GM19238 (cell line): ENCODE data around the gene LGALS3BP.
"Not testable (repeated sequence)": the region's sequence is repeated elsewhere in the genome, so short reads cannot be mapped to it uniquely, and the experiment has no call there.

Experiments
- DNase-seq: peaks from one replicate; pipeline ENCODE4 v3.0.0; 2011; ENCODE audit warnings: low spot score; ENCODE audit not compliant: insufficient read length

LGALS3BP gene

DNA sequence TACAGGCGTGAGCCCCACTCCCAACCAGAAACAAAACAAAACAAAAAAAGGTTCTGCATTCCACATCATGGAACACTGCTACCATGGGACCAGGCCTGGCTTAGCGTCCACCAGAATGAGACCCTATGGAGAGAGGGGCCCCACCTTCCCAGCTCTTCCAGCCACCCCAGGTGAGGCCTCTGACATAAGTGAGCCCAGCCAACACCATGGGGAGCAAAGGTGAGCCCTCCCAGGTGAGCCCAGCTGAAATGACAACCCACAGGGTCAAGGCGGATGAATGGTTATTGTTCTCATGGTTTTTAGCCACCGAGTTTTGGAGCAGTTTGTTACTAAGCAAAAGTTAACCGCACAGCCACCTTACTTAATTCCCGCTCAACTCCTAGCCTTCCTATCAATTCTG is 16.3 kb downstream of the LGALS3BP start:
- DNase-seq = no peak

DNA sequence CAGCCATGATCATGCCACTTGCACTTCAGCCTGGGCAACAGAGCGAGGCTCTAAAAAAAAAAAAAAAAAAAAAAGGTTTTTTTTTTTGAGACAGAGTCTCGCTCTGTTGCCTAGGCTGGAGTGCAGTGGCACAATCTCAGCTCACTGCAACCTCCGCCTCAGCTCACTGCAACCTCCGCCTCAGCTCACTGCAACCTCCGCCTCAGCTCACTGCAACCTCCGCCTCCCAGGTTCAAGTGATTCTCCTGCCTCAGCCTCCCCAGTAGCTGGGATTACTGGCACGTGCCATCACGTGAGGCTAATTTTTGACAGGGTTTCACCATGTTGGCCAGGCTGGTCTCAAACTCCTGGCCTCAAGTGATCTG is 16.8 kb downstream of the LGALS3BP start:
- not testable (repeated sequence) for DNase-seq

GRCh38 chr17:78962345-78962983 is 17.3 kb downstream of the LGALS3BP start:
- no peak for DNase-seq

- DNase-seq = no peak
These were observed 18.2 kb downstream of the LGALS3BP start for GRCh38 chr17:78961571-78961970.

DNA sequence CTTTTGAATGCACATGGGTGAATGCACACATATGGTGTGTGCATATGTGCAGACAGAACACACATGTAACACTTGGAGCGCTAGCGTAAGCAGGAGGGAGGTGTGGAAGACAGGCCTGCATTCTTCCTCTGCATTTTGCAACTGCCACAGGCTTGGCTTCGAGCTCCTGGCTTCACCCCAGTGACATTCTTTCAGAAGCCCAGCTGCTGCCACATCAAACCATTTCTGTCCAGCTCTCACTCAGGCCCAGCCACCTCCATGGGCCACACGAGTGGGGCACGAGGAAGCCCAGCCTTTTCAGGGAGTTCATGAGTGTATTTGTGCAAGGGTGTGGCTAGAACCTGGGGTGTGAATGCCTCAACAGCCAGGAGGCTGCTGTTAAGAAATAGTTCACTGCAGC is 18.8 kb downstream of the LGALS3BP start:
- DNase-seq = no peak

DNA sequence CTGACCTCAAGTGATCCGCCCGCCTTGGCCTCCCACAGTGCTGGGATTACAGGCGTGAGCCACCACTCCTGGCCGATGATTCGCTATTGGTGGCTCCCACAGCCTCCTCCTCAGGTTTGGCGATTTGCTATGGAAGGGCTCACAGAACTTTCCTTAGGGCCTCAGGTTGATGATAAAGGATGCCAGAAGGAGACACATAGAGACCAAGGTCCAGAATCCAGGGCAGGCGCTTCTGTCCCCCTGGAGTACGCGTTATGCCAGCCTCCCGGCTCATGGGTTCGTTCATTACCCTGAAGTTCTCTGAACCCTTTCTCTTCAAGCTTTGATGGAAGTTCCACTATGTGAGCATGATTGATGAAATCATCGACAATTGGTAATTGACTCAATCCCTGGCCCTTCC is 19.9 kb downstream of the LGALS3BP start:
- DNase-seq = no peak

DNA sequence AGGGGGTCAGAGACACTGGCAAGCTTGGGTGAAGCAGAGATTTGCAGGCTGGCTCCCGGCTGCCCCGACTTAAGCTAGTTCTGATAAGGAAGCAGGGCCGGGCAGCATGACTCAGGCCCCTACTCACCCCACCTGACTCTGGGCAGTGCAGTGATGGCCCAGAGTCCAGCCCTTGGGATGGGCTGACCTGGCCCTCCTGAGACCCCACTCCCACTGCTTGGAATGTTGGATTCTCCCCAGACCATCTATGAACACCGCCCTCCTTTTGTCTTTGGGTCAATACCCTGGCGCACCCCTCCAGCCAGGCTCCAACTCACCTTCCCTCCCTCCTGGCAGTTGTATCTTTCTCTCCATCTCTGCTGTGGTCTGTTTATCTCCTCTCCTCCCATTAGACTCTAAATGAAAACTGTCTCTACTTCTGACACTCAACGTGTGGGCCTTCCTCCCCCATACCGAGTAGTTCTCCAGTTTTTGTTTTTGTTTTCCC is 21.0 kb downstream of the LGALS3BP start:
- no peak for DNase-seq

- DNase-seq = no peak
These were observed 22.6 kb downstream of the LGALS3BP start for GRCh38 chr17:78957128-78957527.

DNA sequence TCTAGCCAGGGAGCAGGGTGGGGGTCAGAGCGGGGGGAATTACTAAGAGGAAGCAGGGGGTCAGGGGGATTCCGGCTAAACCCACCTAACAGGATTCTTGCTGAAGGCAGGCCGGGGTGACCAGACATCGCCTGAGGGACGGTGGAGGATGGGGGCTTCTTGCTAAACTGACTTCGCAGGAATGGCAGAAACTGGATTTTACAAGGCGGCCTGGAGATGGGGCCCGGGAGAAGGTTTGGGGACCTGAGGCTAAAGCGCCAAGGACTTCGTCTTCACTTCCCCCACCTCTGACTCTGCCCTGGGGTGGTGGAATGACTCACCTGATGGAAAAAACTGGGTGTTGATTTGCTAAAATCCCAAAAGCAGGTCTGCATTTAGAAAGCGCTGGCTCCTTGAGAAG is 23.5 kb downstream of the LGALS3BP start:
- no peak for DNase-seq

GRCh38 chr17:78954684-78955083 is 25.0 kb downstream of the LGALS3BP start:
- no peak for DNase-seq

DNA sequence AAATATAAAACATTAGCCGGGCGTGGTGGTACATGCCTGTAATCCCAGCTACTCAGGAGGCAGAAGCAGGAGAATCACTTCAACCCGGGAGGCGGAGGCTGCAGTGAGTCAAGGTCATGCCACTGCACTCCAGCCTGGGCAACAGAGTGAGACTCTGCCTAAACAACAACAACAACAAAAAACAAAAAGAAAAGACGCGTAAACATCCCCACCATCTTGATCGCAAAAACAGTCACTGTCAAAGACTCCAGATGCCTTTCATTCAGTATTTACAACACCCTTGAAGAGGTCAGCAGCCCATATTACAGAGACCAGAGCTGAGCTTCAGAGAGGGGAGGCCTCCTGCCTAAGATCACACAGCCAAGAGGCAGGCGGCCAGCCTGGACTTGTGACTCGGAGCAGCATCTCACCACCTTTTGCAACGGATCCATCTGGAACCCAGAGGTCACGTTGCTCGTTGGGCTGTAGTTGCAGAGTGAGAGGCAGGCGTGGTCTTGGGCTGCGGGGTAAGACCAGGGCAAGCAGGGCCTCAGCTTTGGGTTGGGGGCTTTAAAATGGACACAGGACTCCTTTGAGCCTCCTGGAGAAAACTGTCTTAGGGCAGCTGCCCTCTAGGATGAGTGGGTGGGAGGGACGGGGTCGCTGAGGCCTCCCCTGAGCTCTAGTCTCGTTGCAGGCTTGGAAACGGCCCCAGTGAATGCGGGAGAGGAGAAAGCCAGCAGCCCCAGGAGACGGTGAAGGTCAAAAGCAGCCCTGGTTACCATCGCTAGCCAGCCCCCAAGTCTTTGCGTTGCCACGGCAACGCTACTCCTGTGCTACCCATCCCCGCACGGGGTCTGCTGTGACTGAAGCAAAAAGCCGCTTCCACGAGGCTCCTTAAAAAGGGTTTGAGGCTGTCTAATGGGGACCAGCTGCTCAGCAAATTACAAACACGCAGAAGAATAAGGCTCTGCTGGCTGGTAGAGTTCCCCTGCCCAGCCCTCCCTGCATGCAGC is 26.1 kb downstream of the LGALS3BP start:
- no peak for DNase-seq

- DNase-seq = no peak
These were observed 27.0 kb downstream of the LGALS3BP start for GRCh38 chr17:78952706-78953105.

- no peak for DNase-seq
These were observed 27.7 kb downstream of the LGALS3BP start for GRCh38 chr17:78951967-78952551.

- no peak for DNase-seq
These were observed 28.9 kb downstream of the LGALS3BP start for GRCh38 chr17:78950870-78951269.

DNA sequence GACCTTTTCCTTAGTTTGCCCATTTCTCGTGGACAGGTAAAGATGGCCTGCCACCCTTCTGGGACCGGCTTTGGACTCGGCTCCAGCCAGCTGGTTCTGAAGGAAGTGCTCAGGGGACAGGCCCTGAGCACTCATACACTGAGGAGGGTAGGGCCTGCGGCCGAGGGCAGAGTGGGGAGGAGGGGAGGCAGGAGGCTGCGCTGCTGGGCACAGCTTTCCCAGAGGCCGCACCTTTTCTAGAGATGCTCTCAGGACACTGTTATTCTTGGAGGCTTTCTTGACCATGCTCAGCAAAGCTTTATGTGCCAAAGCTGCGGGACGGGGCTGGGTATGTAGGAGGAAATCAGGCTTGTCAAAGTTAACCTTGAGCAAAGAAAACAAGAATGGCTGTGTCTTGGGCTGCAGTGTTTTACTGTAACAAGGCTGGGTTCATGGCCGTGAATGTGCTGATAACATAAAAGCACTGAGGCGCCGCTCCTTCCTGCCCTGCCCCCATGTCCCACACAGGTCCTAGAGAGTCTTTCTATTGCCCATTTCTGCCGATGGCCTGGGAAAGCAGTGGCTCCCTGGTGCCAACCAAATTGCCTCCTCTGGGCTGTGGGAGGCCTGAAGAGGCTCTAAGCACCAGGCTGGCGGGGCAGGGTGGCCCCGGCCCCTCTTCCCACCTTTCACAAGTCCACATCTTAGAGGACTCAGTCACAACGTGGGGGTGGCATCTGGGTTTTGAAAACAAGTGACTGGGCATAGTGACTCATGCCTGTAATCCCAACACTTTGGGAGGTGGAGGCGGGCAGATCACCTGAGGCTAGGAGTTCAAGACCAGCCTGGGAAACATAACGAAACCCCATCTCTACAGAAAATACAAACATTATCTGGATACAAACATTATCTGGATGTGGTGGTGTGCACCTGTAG is 32.2 kb downstream of the LGALS3BP start:
- DNase-seq = no peak

GRCh38 chr17:78946631-78947030 is 33.1 kb downstream of the LGALS3BP start:
- DNase-seq = no peak

DNA sequence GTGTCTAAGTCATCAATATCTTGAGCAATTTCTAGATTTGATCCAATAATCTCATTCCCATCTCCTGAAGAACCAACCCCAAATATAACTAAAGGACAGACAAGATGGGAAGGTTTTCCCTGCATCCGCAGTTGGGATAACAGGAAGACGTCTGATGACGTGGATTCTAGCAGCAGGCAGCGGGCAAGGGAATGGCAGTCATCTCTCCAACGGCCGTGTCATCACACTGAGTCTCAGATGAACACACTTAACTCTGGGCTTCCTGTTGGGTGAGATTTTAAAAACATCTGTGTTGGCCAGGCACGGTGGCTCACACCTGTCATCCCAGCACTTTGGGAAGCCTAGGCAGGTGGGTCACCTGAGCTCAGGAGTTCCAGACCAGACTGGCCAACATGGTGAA is 33.6 kb downstream of the LGALS3BP start:
- DNase-seq = no peak

DNA sequence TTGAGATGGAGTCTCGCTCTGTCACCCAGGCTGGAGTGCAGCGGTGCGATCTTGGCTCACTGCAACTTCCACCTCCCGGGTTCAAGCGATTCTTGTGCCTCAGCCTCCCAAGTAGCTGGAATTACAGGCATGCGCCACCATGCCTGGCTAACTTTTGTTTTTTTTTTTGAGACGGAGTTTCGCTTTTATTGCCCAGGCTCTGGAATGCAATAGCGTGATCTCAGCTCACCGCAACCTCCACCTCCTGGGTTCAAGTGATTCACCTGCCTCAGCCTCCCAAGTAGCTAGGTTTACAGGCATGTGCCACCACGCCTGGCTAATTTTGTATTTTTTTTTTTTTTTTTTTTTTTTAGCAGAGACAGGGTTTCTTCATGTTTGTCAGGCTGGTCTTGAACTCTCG is 34.3 kb downstream of the LGALS3BP start:
- DNase-seq = not testable (repeated sequence)

- DNase-seq = no peak
These were observed 34.8 kb downstream of the LGALS3BP start for GRCh38 chr17:78944956-78945355.

GRCh38 chr17:78944026-78944425 is 35.7 kb downstream of the LGALS3BP start:
- no peak for DNase-seq

DNA sequence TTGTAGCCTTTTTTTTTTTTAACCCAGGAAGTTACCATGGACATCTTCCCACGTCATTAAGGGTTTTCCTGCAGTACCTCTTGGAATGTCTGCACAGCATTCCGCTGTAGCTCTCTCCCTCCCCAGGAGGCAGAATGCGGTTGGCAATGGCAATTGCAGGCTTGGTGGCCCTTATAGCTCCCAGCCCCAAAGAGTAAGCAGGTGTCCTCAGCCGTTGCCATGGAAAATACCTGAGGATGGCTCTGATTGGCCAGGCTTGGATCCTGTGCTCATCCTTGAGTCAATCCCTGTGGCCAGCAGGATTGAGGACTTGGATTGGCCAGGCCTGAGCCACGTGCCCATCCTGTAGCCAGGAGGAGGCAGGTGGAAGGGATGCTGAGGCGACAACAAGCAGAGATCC is 39.0 kb downstream of the LGALS3BP start:
- no peak for DNase-seq
